ENCODE results near the gene ADK. TPM values are rescaled to one million over a fixed set of nuclear protein-coding genes. Genes with fewer than 3 reads are reported as not detected.
"Not testable (repeated sequence)": the region's sequence is repeated elsewhere in the genome, so short reads cannot be mapped to it uniquely, and the experiment has no call there.

Gene ADK
- total and polyA plus RNA-seq, 2 donors (not counting 1 experiment from before 2014, with no cell fraction given): 25.3 to 47.8 TPM

- H3K4me2 ChIP-seq (ENCODE audit: extremely low read depth, insufficient read depth, low read length): no peak overlapping the region
- H3K4me3 ChIP-seq (replicated peaks in 1 of 4; ENCODE audit: control extremely low read depth in 1 of 4, insufficient read depth in 1 of 4, low read depth in 3 of 4, low read length in 4 of 4): no peak overlapping the region
- H3K4me1 ChIP-seq (ENCODE audit: control insufficient read depth, extremely low read depth, insufficient read depth, low read length): no peaks in the 10 kb centered on the region
- no peaks in the 10 kb centered on the region for H3K27me3 ChIP-seq (ENCODE audit: control insufficient read depth, insufficient read depth, low read length)
- no peaks in the 10 kb centered on the region for H3K9me3 ChIP-seq (ENCODE audit: control insufficient read depth, insufficient read depth, low read depth, low read length)
- TF ChIP-seq EZH2 (IDR thresholded peaks at IDR 0.05; ENCODE audit: low read length, missing control alignments) (no peak), CTCF (conservative IDR thresholded peaks at IDR 0.05 in 1 of 2, IDR thresholded peaks at IDR 0.05 in 1 of 2; ENCODE audit: low read depth in 1 of 2, low read length in 2 of 2) (no peak)
- H3K36me3 ChIP-seq (ENCODE audit: control insufficient read depth, insufficient read depth, low read length): no peaks in the 10 kb centered on the region
- H3K9ac ChIP-seq (ENCODE audit: insufficient read depth, low read length): no peak overlapping the region
- H4K20me1 ChIP-seq (ENCODE audit: control insufficient read depth, extremely low read depth, insufficient read depth, low read length): no peaks in the 10 kb centered on the region
- H3K27ac ChIP-seq (ENCODE audit: insufficient read depth, low read length): no peak overlapping the region
- H3K79me2 ChIP-seq (ENCODE audit: control insufficient read depth, insufficient read depth, low read length): no peaks in the 10 kb centered on the region
- no peak overlapping the region for H2AFZ ChIP-seq (ENCODE audit: low read length)
- peak in 1 of 2 donors; percentile 33 for DNase-seq (ENCODE audit: low read depth in 2 of 2)
Observed at GRCh38 chr10:74575191-74575720, 424.2 kb downstream of the ADK start.

DNA sequence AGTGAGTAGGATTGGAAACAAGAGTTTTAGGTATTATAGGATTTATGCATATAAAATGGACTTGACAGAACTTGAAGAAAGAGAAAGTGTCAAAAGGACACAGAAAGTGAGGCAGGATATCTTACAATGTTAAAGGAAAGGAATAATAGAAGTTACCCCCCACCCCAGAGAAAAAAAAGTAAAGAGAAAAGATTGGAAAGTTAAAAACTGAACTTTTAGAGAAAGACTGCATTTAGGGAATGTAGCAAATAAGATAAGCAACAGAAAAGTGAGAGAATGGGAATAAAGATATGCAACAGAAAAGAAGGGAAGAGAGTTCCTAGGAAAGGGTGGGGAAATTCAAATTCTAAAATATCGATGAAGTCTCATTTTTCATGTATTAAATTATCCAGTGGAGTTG is 424.9 kb downstream of the ADK start:
- Histone ChIP-seq H3K27ac (ENCODE audit: insufficient read depth, low read length) (no peak overlapping the region), H3K27me3 (ENCODE audit: control insufficient read depth, insufficient read depth, low read length) (no peaks in the 10 kb centered on the region), H3K4me1 (ENCODE audit: control insufficient read depth, extremely low read depth, insufficient read depth, low read length) (no peaks in the 10 kb centered on the region), H3K79me2 (ENCODE audit: control insufficient read depth, insufficient read depth, low read length) (no peaks in the 10 kb centered on the region), H4K20me1 (ENCODE audit: control insufficient read depth, extremely low read depth, insufficient read depth, low read length) (no peaks in the 10 kb centered on the region), H3K36me3 (ENCODE audit: control insufficient read depth, insufficient read depth, low read length) (no peaks in the 10 kb centered on the region), H3K9ac (ENCODE audit: insufficient read depth, low read length) (no peak overlapping the region), H2AFZ (ENCODE audit: low read length) (no peak overlapping the region), H3K4me2 (ENCODE audit: extremely low read depth, insufficient read depth, low read length) (no peak overlapping the region), H3K4me3 (replicated peaks in 1 of 4; ENCODE audit: control extremely low read depth in 1 of 4, insufficient read depth in 1 of 4, low read depth in 3 of 4, low read length in 4 of 4) (no peak overlapping the region), H3K9me3 (ENCODE audit: control insufficient read depth, insufficient read depth, low read depth, low read length) (no peaks in the 10 kb centered on the region)
- no peak for DNase-seq (ENCODE audit: low read depth in 2 of 2)
- TF ChIP-seq CTCF (conservative IDR thresholded peaks at IDR 0.05 in 1 of 2, IDR thresholded peaks at IDR 0.05 in 1 of 2; ENCODE audit: low read depth in 1 of 2, low read length in 2 of 2) (no peak), EZH2 (IDR thresholded peaks at IDR 0.05; ENCODE audit: low read length, missing control alignments) (no peak)

- Histone ChIP-seq H3K9me3 (ENCODE audit: control insufficient read depth, insufficient read depth, low read depth, low read length) (no peaks in the 10 kb centered on the region), H3K4me1 (ENCODE audit: control insufficient read depth, extremely low read depth, insufficient read depth, low read length) (no peaks in the 10 kb centered on the region), H3K36me3 (ENCODE audit: control insufficient read depth, insufficient read depth, low read length) (no peaks in the 10 kb centered on the region), H3K4me3 (replicated peaks in 1 of 4; ENCODE audit: control extremely low read depth in 1 of 4, insufficient read depth in 1 of 4, low read depth in 3 of 4, low read length in 4 of 4) (no peak overlapping the region), H3K27me3 (ENCODE audit: control insufficient read depth, insufficient read depth, low read length) (no peaks in the 10 kb centered on the region), H3K4me2 (ENCODE audit: extremely low read depth, insufficient read depth, low read length) (no peak overlapping the region), H4K20me1 (ENCODE audit: control insufficient read depth, extremely low read depth, insufficient read depth, low read length) (no peaks in the 10 kb centered on the region), H3K79me2 (ENCODE audit: control insufficient read depth, insufficient read depth, low read length) (no peaks in the 10 kb centered on the region), H2AFZ (ENCODE audit: low read length) (no peak overlapping the region), H3K9ac (ENCODE audit: insufficient read depth, low read length) (no peak overlapping the region), H3K27ac (ENCODE audit: insufficient read depth, low read length) (no peak overlapping the region)
- no peak for TF ChIP-seq EZH2 (IDR thresholded peaks at IDR 0.05; ENCODE audit: low read length, missing control alignments)
- no peak for TF ChIP-seq CTCF (conservative IDR thresholded peaks at IDR 0.05 in 1 of 2, IDR thresholded peaks at IDR 0.05 in 1 of 2; ENCODE audit: low read depth in 1 of 2, low read length in 2 of 2)
- no peak for DNase-seq (ENCODE audit: low read depth in 2 of 2)
Observed at GRCh38 chr10:74576586-74576985, 425.6 kb downstream of the ADK start.

DNA sequence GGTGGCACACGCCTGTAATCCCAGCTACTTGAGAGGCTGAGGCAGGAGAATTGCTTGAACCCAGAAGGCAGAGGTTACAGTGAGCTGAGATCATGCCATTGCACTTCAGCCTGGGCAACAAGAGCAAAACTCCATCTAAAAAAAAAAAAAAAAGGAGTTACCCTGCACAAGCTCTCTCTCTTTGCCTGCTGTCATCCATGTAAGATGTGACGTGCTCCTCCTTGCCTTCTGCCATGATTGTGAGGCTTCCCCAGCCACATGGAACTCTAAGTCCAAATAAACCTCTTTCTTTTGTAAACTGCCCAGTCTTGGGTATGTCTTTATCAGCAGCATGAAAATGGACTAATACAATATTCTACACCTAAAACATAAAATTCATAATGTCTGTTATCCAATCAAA is 429.4 kb downstream of the ADK start:
- not testable (repeated sequence) for H3K4me1 ChIP-seq (ENCODE audit: control insufficient read depth, extremely low read depth, insufficient read depth, low read length); H3K27ac ChIP-seq (ENCODE audit: insufficient read depth, low read length); H3K36me3 ChIP-seq (ENCODE audit: control insufficient read depth, insufficient read depth, low read length); H3K9me3 ChIP-seq (ENCODE audit: control insufficient read depth, insufficient read depth, low read depth, low read length); H3K79me2 ChIP-seq (ENCODE audit: control insufficient read depth, insufficient read depth, low read length); H4K20me1 ChIP-seq (ENCODE audit: control insufficient read depth, extremely low read depth, insufficient read depth, low read length); DNase-seq (ENCODE audit: low read depth in 2 of 2); H3K4me2 ChIP-seq (ENCODE audit: extremely low read depth, insufficient read depth, low read length); H3K4me3 ChIP-seq (replicated peaks in 1 of 4; ENCODE audit: control extremely low read depth in 1 of 4, insufficient read depth in 1 of 4, low read depth in 3 of 4, low read length in 4 of 4); H3K27me3 ChIP-seq (ENCODE audit: control insufficient read depth, insufficient read depth, low read length); H2AFZ ChIP-seq (ENCODE audit: low read length); H3K9ac ChIP-seq (ENCODE audit: insufficient read depth, low read length)

Data from fibroblast of lung (primary cell).